Peyer's patch (tissue), 4 donors: ENCODE data around the gene ELOVL1.

ENCODE experiments used
- POLR2A ChIP-seq, 2 donors: fragments of 450-650 bp; IDR thresholded peaks; one replicate each; pipeline ENCODE4 v1.5.1; 2017; ENCODE audit warnings: antibody characterized with exemption in 2 of 2, mild to moderate bottlenecking in 2 of 2, moderate library complexity in 2 of 2
- TF ChIP-seq, protein P1 (sequence below), 6 experiments: fragments of 450-650 bp in 4 of 6; fragments of 200-600 bp in 2 of 6; sonication (generic) in 1 of 6; IDR thresholded peaks; one replicate each; pipeline ENCODE4 v1.5.1; 2017 to 2019; ENCODE audit warnings: antibody characterized with exemption in 6 of 6, mild to moderate bottlenecking in 3 of 6, moderate library complexity in 1 of 6

DNA sequence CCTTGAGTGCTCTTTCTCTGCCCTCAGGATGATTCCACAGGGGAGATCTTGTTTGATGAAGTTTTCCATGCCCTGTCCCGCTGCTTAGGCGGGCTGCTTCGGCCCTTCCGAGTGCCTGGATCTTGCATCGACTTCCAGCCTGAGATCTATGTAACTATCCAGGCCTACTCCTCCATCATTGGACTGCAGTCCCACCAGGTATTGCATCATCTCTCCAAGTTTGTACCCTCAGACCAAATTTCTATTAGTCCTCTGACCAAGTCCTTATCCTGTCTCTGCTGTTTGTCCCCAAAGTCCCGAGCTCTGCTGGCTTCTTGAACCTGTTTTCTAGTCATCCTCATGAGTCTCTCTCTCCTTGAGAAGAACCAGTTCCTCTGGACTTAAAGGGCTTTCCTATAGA, 36.5 kb upstream of the ELOVL1 start:
- TF ChIP-seq, protein P1, sequence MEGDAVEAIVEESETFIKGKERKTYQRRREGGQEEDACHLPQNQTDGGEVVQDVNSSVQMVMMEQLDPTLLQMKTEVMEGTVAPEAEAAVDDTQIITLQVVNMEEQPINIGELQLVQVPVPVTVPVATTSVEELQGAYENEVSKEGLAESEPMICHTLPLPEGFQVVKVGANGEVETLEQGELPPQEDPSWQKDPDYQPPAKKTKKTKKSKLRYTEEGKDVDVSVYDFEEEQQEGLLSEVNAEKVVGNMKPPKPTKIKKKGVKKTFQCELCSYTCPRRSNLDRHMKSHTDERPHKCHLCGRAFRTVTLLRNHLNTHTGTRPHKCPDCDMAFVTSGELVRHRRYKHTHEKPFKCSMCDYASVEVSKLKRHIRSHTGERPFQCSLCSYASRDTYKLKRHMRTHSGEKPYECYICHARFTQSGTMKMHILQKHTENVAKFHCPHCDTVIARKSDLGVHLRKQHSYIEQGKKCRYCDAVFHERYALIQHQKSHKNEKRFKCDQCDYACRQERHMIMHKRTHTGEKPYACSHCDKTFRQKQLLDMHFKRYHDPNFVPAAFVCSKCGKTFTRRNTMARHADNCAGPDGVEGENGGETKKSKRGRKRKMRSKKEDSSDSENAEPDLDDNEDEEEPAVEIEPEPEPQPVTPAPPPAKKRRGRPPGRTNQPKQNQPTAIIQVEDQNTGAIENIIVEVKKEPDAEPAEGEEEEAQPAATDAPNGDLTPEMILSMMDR (IDR thresholded peaks at IDR 0.05): no peak
- no peak for TF ChIP-seq POLR2A (IDR thresholded peaks at IDR 0.05)
